Small intestine (tissue), 7 donors: ENCODE data around the gene CPSF3. TPM values are rescaled to one million over a fixed set of nuclear protein-coding genes. Genes with fewer than 3 reads are reported as not detected.

Experiments used
- DNase-seq, 2 donors: peaks; one replicate each; pipeline versions ENCODE4 v3.0.0 to v3.0.0-alpha.2; 2013
- FAIRE-seq: peaks from 2 replicates; lab custom pipeline; 2012; peaks lifted over from hg19 to GRCh38; lab: Jason Lieb, UNC
- H3K27ac ChIP-seq, 3 donors: one replicate each; pipeline ENCODE4 v1.5.1; 2013; ENCODE audit warnings: low read length in 2 of 3, mild to moderate bottlenecking in 2 of 3, control low read depth in 1 of 3, inconsistent platforms in 1 of 3, low read depth in 1 of 3, moderate library complexity in 1 of 3
- H3K27me3 ChIP-seq, 3 donors: one replicate each; pipeline ENCODE4 v1.6.1; 2013; ENCODE audit warnings: low read length in 3 of 3, inconsistent platforms in 1 of 3; ENCODE audit not compliant: control insufficient read depth in 3 of 3, insufficient read depth in 3 of 3
- H3K36me3 ChIP-seq, 3 donors: one replicate each; pipeline ENCODE4 v1.6.1; 2013; ENCODE audit warnings: low read length in 3 of 3, inconsistent platforms in 1 of 3, low read depth in 1 of 3, mild to moderate bottlenecking in 1 of 3, moderate library complexity in 1 of 3; ENCODE audit not compliant: control insufficient read depth in 3 of 3, insufficient read depth in 2 of 3
- H3K4me1 ChIP-seq, 3 donors: one replicate each; pipeline ENCODE4 v1.6.1; 2013; ENCODE audit warnings: low read length in 2 of 3, inconsistent platforms in 1 of 3, low read depth in 1 of 3, mild to moderate bottlenecking in 1 of 3, moderate library complexity in 1 of 3; ENCODE audit not compliant: control insufficient read depth in 3 of 3, insufficient read depth in 2 of 3
- H3K4me3 ChIP-seq, 3 donors: one replicate each; pipeline ENCODE4 v1.5.1; 2013; ENCODE audit warnings: low read length in 3 of 3, control low read depth in 1 of 3, inconsistent platforms in 1 of 3, low read depth in 1 of 3, mild to moderate bottlenecking in 1 of 3, moderate library complexity in 1 of 3
- H3K9me3 ChIP-seq, 2 donors: one replicate each; pipeline ENCODE4 v1.6.1; 2013; ENCODE audit warnings: low read depth in 1 of 2, low read length in 1 of 2; ENCODE audit not compliant: control insufficient read depth in 2 of 2, insufficient read depth in 1 of 2
- WGBS, 3 donors: extraction: QIAGEN DNeasy Blood & Tissue Kit; methylation state at CpG; one replicate each; pipeline ENCODE4 v1.1.7; 2013; 5-methylcytosine and 5-hydroxymethylcytosine counted together
- polyA plus RNA-seq, 4 donors: library from polyadenylated mRNA; stranded (reverse) in 3 of 4; unstranded in 1 of 4; fragments of 200-250 nt in 3 of 4; fragments of 120-200 nt in 1 of 4; gene quantifications; one replicate each; pipeline versions ENCODE4 v1.2.1 to v1.2.3, GENCODE V29; 2013
- donor health status: healthy with polysubstance abuse.
- donor health status: control.
- donor health status: control.
- donor health status: Bipolar disorder and iron deficiency.
- donor health status: healthy.

CPSF3 gene
- polyA plus RNA-seq, 4 donors, result 11.1 to 34.8 (median 18.4) TPM

DNA sequence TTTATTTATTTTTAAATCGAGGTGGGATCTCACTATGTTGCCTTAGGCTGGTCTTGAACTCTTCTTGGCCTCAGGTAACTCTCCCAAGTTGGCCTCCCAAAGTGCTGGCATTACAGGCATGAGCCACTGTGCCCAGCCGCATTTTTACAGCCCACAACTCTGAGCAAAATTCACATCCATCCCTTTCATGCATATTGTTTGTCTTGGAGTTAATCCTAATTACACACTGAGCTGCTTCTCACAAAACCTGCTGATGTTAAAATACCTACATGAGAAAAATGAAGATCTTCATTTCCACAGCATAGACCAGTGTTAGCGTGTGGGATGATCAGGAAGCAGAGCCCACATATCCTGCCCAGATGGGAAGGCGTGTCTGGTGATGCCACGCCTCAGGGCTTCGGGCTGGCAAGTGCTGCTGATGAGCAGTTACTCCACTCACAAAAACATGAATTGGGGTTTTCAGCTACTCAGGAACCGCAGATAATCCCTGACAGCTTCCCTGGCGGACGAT, 14.8 kb upstream of the CPSF3 start:
- Histone ChIP-seq H3K27ac (no peak overlapping the region), H3K9me3 (no peaks in the 10 kb centered on the region), H3K4me1 (no peaks in the 10 kb centered on the region), H3K27me3 (no peaks in the 10 kb centered on the region), H3K36me3 (peaks cover 0 to 42% (median 5%) of the 10 kb centered on the region in 3 donors), H3K4me3 (no peak overlapping the region)
- no peak for DNase-seq
- WGBS, 3 donors, result 79 to 88% (median 82%) methylated on average over 9 of the region's 9 CpGs
- no peak for FAIRE-seq

DNA sequence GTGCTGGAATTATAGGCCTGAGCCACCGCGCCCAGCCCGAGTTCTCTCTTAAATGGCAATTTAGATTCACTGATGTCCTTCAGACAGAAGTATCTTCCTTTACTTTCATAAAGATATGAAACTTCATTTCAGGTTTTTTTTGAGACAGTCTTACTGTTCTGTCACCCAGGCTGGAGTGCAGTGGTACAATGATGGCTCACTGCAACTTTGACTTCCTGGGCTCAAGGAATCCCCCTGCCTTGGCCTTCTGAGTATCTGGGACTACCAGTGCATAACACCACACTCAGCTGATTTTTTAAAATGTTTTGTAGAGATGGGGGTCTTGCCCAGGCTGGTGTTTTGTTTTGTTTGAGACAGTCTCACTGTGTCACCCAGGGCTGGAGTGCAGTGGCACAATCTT, 13.3 kb upstream of the CPSF3 start:
- FAIRE-seq (no peak), DNase-seq (no peak)
- H3K9me3 ChIP-seq, result no peaks in the 10 kb centered on the region
- no peak overlapping the region for H3K4me3 ChIP-seq
- H3K4me1 ChIP-seq, result no peaks in the 10 kb centered on the region
- no peaks in the 10 kb centered on the region for H3K27me3 ChIP-seq
- peaks cover 0 to 49% (median 5%) of the 10 kb centered on the region in 3 donors for H3K36me3 ChIP-seq
- WGBS, 3 donors, result 96 to 100% (median 97%) methylated on average over 3 of the region's 3 CpGs
- H3K27ac ChIP-seq, result no peak overlapping the region

DNA sequence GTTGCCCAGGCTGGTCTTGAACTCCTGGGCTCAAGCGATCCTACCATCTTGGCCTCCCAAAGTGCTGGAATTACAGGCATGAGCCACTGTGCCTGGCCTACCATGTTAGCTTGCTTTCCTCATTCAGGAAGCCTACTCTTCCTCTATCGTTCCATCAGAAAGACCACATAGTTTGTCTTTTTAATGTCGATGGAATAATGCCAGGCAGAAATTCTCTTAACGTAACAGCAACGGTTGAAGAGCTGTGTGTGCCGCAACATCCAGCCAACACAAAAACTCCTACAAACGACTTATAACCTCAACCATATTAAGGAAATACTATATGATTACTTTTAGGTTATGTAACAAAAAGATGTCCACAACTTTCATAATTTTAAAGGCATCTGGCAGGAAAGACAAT, 10.7 kb upstream of the CPSF3 start:
- H3K9me3 ChIP-seq, result no peaks in the 10 kb centered on the region
- H3K4me1 ChIP-seq, result no peaks in the 10 kb centered on the region
- DNase-seq (no peak), FAIRE-seq (no peak)
- H3K27me3 ChIP-seq, result no peaks in the 10 kb centered on the region
- H3K36me3 ChIP-seq, result peaks cover 0 to 52% (median 2%) of the 10 kb centered on the region in 3 donors
- WGBS, 3 donors, result 81 to 84% (median 81%) methylated on average over 7 of the region's 7 CpGs
- H3K4me3 ChIP-seq, result no peak overlapping the region
- H3K27ac ChIP-seq, result no peak overlapping the region

DNA sequence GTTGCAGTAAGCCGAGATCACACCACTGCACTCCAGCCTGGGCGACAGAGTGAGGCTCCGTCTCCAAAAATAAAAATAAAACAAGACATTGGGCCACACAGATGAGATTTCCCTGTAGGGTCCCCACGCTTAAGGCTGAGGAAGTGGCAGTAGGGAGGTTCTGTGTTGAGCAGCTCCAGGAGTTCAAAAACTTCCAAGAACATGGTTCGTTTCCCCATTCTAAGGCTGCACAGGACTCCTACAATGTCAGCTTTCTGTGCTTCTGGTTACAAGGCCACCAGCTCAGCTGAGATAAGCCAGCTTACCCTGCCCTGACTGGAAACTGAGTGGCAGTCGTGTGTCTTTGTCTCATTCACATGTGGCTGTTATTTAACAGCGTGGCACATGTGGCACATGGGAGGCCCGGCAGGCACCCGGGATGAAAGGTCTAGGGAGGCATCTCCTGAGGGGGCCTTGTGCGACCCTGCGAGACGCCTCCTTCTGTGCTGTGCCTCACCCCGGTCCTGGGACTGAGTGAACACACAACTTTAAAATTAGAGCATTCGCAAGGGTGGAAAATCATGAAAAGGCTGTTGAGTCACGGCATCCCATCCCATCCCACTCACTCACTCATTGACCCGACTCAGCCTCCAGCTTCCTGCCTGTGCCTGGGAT, 7.8 kb upstream of the CPSF3 start:
- FAIRE-seq, result no peak
- H3K27ac ChIP-seq, result no peak overlapping the region

DNA sequence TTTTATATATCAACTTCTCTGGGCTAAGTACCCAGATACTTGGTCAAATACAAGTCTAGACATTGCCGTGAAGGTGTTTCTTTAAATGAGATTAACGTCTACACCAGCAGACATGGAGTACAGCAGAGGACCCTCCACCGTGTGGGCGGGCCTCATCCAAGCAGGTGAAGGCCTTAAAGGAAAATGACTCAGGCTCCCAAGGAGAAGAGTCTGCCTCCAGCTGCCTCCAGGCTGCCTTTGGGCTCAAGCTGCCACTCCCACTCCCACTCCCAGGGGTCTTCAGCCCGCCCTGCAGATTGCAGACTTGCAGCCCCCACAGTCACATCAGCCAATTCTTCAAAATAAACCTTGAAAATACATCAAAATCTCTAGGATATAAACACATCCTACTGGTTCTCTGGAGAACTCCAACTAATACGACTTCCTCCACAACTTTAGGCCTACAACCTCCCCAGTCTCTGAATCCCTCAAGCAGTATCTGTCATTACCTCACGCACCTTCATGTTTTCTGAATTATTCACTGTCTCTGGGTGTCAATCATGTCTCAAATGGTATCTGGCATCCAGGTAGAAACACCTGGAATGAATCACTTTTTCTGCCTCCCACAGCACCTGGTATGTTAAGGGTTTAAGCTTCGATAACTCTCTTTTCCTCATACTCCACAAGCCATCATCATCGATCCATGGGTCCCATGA, 7.0 kb upstream of the CPSF3 start:
- WGBS, 3 donors, result 89 to 94% (median 90%) methylated on average over 9 of the region's 9 CpGs
- no peaks in the 10 kb centered on the region for H3K27me3 ChIP-seq
- FAIRE-seq (no peak), DNase-seq (no peak)
- H3K4me3 ChIP-seq, result no peak overlapping the region
- H3K4me1 ChIP-seq, result no peaks in the 10 kb centered on the region
- H3K36me3 ChIP-seq, result peaks cover 0 to 33% (median 2%) of the 10 kb centered on the region in 3 donors
- no peak overlapping the region for H3K27ac ChIP-seq
- H3K9me3 ChIP-seq, result no peaks in the 10 kb centered on the region

More for the DNA sequence above, 7.8 kb upstream of the CPSF3 start:
- WGBS, 3 donors, result 90 to 95% (median 91%) methylated on average over 16 of the region's 16 CpGs
- Histone ChIP-seq H3K9me3 (no peaks in the 10 kb centered on the region), H3K27me3 (no peaks in the 10 kb centered on the region), H3K36me3 (peaks cover 0 to 37% (median 2%) of the 10 kb centered on the region in 3 donors), H3K4me3 (no peak overlapping the region), H3K4me1 (no peaks in the 10 kb centered on the region)
- DNase-seq, result no peak

DNA sequence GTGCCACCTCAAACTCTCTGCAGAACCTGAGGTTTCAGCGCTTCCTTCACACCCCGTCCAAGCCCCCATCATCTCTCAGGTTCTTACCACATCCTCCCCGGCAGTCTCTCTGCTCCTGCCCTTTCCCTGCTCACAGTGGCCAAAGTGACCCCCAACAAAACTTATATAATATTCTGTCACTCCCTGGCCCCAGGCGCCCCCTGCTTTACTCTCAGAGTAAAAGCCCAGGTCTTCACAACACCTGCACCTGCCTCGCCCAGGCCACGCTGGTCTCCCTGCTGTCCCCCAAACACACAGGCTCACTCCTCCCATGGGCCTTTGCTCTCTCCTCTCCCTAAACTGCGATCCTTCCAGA, 6.5 kb upstream of the CPSF3 start:
- 88 to 93% (median 92%) methylated on average over 7 of the region's 7 CpGs for WGBS, 3 donors
- DNase-seq, result no peak
- Histone ChIP-seq H3K36me3 (peaks cover 0 to 28% (median 1%) of the 10 kb centered on the region in 3 donors), H3K4me3 (no peak overlapping the region), H3K9me3 (no peaks in the 10 kb centered on the region), H3K27ac (no peak overlapping the region), H3K4me1 (peaks cover 0 to 3% (median 2%) of the 10 kb centered on the region in 3 donors), H3K27me3 (no peaks in the 10 kb centered on the region)
- FAIRE-seq, result no peak

DNA sequence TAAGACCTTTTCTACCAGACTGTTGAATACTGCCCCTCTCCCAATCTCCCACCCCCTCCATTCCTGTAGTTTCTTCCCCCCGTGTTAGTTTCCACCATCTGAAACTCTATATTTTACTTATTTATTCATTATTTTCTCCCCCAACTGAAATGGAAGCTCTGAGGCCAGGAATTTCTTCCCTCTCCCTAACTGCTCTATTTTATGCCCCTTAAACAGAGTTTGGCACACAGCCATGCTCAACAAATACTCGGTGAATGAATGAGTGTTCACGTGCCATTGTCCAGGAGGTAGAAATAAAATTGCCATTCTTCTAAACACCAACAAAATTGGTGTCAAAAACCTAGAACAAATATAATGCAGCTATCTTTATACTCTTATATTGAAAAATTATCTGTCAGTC, 5.7 kb upstream of the CPSF3 start:
- Histone ChIP-seq H3K4me3 (no peak overlapping the region), H3K9me3 (no peaks in the 10 kb centered on the region), H3K27ac (no peak overlapping the region), H3K4me1 (peaks cover 0 to 7% (median 4%) of the 10 kb centered on the region in 3 donors), H3K36me3 (peaks cover 0 to 24% (median 0%) of the 10 kb centered on the region in 3 donors), H3K27me3 (no peaks in the 10 kb centered on the region)
- 79 to 89% (median 80%) methylated on average over 3 of the region's 3 CpGs for WGBS, 3 donors
- no peak for DNase-seq
- no peak for FAIRE-seq

DNA sequence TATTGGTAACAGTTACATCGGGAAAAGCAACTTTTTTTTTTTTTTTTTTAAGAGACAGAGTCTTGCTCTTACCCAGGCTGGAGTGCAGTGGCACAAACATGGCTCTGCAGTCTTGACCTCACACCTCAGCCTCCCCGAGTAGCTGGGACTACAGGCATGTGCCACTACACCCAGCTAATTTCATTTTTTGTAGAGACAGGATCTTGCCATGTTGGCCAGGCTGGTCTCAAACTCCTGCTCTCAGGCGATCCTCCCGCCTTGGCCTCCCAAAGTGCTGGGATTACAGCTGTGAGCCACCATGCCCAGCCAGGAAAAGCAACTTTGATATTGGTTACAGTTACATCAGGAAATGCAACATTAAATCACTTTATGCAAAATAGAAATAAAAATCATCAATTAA, 4.7 kb upstream of the CPSF3 start:
- peaks cover 0 to 7% (median 4%) of the 10 kb centered on the region in 3 donors for H3K4me1 ChIP-seq
- H3K9me3 ChIP-seq, result no peaks in the 10 kb centered on the region
- peaks cover 0 to 22% (median 0%) of the 10 kb centered on the region in 3 donors for H3K36me3 ChIP-seq
- no peak overlapping the region for H3K27ac ChIP-seq
- H3K4me3 ChIP-seq, result no peak overlapping the region
- DNase-seq (no peak), FAIRE-seq (no peak)
- H3K27me3 ChIP-seq, result no peaks in the 10 kb centered on the region
- WGBS, 3 donors, result 93 to 96% (median 94%) methylated on average over 4 of the region's 4 CpGs
